ENCODE measurements around the gene HOXC11. TPM values are rescaled to one million over a fixed set of nuclear protein-coding genes. Genes with fewer than 3 reads are reported as not detected.

HOXC11 gene
- total RNA-seq, 4 donors from 2014 or later = not detected

DNA sequence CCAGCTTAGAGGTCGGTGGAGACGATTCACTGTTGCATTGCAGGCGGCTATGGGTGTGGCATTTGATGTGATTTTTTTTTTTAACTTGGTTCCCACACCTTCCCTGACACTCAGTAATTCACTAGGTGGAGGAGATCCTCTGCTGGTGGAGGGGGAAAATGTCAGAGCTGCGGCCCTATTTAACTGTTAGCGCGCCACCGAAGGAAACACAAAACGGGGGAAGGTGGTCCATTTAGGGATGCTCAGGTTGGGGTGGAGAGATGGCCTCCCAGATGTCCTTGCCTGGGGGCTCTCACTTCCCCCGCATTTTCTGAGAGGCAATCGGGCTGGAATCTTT is 22.5 kb upstream of the HOXC11 start:
- no peak for DNase-seq
- WGBS, 2 donors = 0 to 30% methylated on average over 5 to 7 of the region's 10 CpGs
- no peaks in the 10 kb centered on the region for H3K36me3 ChIP-seq
- intact Hi-C loops (cut with DNase I) = no loop called here
- H3K4me1 ChIP-seq = peaks cover under 1 to 32% (median 5%) of the 10 kb centered on the region in 3 donors
- no peak overlapping the region for H3K4me3 ChIP-seq
- TF ChIP-seq CTCF (IDR thresholded peaks at IDR 0.05) = no peak
- no peaks in the 10 kb centered on the region for H3K9me3 ChIP-seq
- H3K27ac ChIP-seq = no peak overlapping the region
- peaks cover 58 to 100% (median 70%) of the 10 kb centered on the region in 4 donors for H3K27me3 ChIP-seq

- no peaks in the 10 kb centered on the region for H3K9me3 ChIP-seq
- peaks cover 5 to 36% (median 5%) of the 10 kb centered on the region in 3 donors for H3K4me1 ChIP-seq
- peaks cover 60 to 100% (median 71%) of the 10 kb centered on the region in 4 donors for H3K27me3 ChIP-seq
- H3K27ac ChIP-seq = no peak overlapping the region
- 0 to 6% methylated on average over 3 to 24 of the region's 34 CpGs for WGBS, 2 donors
- intact Hi-C loops (cut with DNase I) = no loop called here
- no peaks in the 10 kb centered on the region for H3K36me3 ChIP-seq
- no peak overlapping the region for H3K4me3 ChIP-seq
- TF ChIP-seq POLR2A (IDR thresholded peaks at IDR 0.05) (no peak), CTCF (IDR thresholded peaks at IDR 0.05) (no peak)
- DNase-seq = no peak
These were observed 21.9 kb upstream of the HOXC11 start for GRCh38 chr12:53950789-53951576.

DNA sequence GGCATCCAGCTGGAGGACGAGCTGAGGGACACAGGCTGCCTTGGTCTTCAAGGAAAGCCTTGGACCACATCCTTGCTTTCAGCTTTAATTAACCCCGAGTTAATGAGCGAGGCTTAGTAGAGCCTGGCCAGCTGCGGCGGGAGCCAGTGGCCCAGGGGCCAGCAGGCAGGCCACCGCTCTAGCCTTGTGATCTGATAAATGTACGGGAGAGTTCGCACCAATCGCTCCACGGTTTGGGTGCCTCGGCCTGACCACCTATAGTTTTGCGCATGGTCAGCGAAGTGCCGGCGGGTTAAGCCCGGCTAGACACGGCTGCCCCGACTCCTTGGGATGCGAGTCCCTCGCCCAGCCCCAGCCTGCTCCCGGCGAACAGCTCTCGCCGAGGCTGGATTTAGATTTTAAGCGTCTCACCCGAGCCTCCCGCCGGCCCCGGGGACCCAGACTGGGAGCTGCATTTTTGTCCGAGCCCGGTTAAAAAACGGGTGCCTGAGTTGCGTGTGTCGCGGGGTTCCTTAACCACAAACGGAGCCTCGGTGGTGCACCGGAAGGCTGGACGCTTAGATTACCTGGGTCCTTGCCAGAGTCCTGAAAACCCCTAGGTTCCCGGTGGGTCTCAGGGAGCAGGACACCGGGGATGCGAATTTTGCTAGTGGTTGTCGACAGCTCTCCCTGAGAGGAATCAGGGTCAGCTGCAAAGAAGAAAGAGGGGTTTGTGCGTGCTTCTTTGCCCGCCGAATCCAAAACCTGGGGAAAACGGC is 21.2 kb upstream of the HOXC11 start:
- Histone ChIP-seq H3K9me3 (no peaks in the 10 kb centered on the region), H3K27ac (no peak overlapping the region), H3K4me3 (no peak overlapping the region), H3K36me3 (no peaks in the 10 kb centered on the region), H3K27me3 (peaks cover 60 to 100% (median 73%) of the 10 kb centered on the region in 4 donors), H3K4me1 (peaks cover 5 to 44% (median 5%) of the 10 kb centered on the region in 3 donors)
- DNase-seq = no peak
- 5 to 13% methylated on average over 4 to 21 of the region's 47 CpGs for WGBS, 2 donors
- TF ChIP-seq POLR2A (IDR thresholded peaks at IDR 0.05) (no peak), CTCF (IDR thresholded peaks at IDR 0.05) (no peak)
- intact Hi-C loops (cut with DNase I) = no loop called here

DNA sequence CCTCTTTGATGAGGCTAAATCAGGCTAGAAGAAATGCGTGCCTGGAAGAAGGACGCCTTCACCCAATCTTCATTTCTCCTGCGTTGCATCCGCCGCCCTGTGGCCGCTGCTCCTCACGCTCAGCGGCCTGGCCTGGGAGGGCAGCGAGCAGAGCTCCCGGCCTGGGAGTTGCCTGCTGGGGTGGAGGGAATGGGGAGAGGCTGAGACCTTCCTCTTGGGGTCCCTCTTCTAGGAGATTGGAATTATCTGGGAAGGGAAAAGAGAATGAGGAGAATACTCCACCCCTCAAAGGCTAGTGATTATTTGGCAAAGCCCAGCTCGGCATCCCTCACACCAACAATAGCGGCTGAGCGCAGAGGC is 20.6 kb upstream of the HOXC11 start:
- intact Hi-C loops (cut with DNase I) = no loop called here
- TF ChIP-seq POLR2A (IDR thresholded peaks at IDR 0.05) (no peak), CTCF (IDR thresholded peaks at IDR 0.05) (no peak)
- DNase-seq = no peak
- H3K9me3 ChIP-seq = no peaks in the 10 kb centered on the region
- H3K4me3 ChIP-seq = no peak overlapping the region
- H3K27me3 ChIP-seq = peaks cover 60 to 100% (median 73%) of the 10 kb centered on the region in 4 donors
- WGBS, 2 donors = 0 to 8% methylated on average over 2 to 5 of the region's 13 CpGs
- no peak overlapping the region for H3K27ac ChIP-seq
- no peaks in the 10 kb centered on the region for H3K36me3 ChIP-seq
- peaks cover 5 to 48% (median 5%) of the 10 kb centered on the region in 3 donors for H3K4me1 ChIP-seq

Data from esophagus squamous epithelium (tissue), 5 donors.